Lung (tissue), 12 donors: Measurements from ENCODE around the gene ACTR5. TPM values are rescaled to one million over a fixed set of nuclear protein-coding genes. Genes with fewer than 3 reads are reported as not detected.
A peak's percentile ranks its signal among the peaks of the same experiment; 100 is the strongest.

Experiments
- ATAC-seq: fragments of 200-7000 bp; cut with Tn5 transposase; one replicate; pipeline ENCODE4 v1.9.1; 2020; ENCODE audit warnings: moderate number of reproducible peaks; ENCODE audit not compliant: insufficient read depth, low FRiP score
- DNase-seq, 3 donors: peaks; one replicate each; pipeline ENCODE4 v3.0.0-alpha.2; 2013 to 2017
- H3K27ac ChIP-seq, 2 donors: one replicate each; pipeline ENCODE4 v1.5.1; 2013; ENCODE audit warnings: mild to moderate bottlenecking in 2 of 2, moderate library complexity in 2 of 2, control low read depth in 1 of 2, inconsistent platforms in 1 of 2, low read depth in 1 of 2, low read length in 1 of 2
- H3K27me3 ChIP-seq, 3 donors: one replicate each; pipeline ENCODE4 v1.5.1; 2013; ENCODE audit warnings: low read length in 2 of 3; ENCODE audit not compliant: control insufficient read depth in 3 of 3, insufficient read depth in 3 of 3
- H3K36me3 ChIP-seq, 4 donors: one replicate each; pipeline ENCODE4 v1.5.1; 2013; ENCODE audit warnings: low read length in 4 of 4, mild to moderate bottlenecking in 1 of 4, moderate library complexity in 1 of 4; ENCODE audit not compliant: control insufficient read depth in 4 of 4, insufficient read depth in 4 of 4
- H3K4me1 ChIP-seq, 5 donors: one replicate each; pipeline ENCODE4 v1.5.1; 2013; ENCODE audit warnings: low read length in 5 of 5, mild to moderate bottlenecking in 2 of 5, moderate library complexity in 1 of 5; ENCODE audit not compliant: control insufficient read depth in 5 of 5, insufficient read depth in 5 of 5
- H3K4me3 ChIP-seq: one replicate; pipeline ENCODE4 v1.5.1; 2013; ENCODE audit warnings: mild to moderate bottlenecking, control low read depth, moderate library complexity
- H3K9ac ChIP-seq, 2 donors: one replicate each; pipeline ENCODE4 v1.5.1; 2013; ENCODE audit warnings: low read length in 2 of 2, control low read depth in 1 of 2; ENCODE audit not compliant: insufficient read depth in 1 of 2
- H3K9me3 ChIP-seq, 4 donors: one replicate each; pipeline ENCODE4 v1.5.1; 2013; ENCODE audit warnings: low read length in 3 of 4, mild to moderate bottlenecking in 1 of 4, moderate library complexity in 1 of 4; ENCODE audit not compliant: control insufficient read depth in 4 of 4, insufficient read depth in 3 of 4
- WGBS, 2 donors: extraction: QIAGEN DNeasy Blood & Tissue Kit; methylation state at CpG; one replicate each; pipeline ENCODE4 v1.1.7; 2013; 5-methylcytosine and 5-hydroxymethylcytosine counted together
- polyA plus RNA-seq, 2 donors: library from polyadenylated mRNA; stranded (reverse); fragments of 200-250 nt; gene quantifications; one replicate each; pipeline ENCODE4 v1.2.1, GENCODE V29; 2013
- total RNA-seq, 2 donors: library from RNA; depleted of rRNA in 1 of 2; stranded (reverse); fragments of >200 nt in 1 of 2; gene quantifications; one replicate each; pipeline ENCODE4 v1.2.1, GENCODE V29; 2014 to 2021
- TF ChIP-seq, protein P1 (sequence below): IDR thresholded peaks from 2 replicates; pipeline ENCODE4 v1.5.1; 2012; ENCODE audit warnings: mild to moderate bottlenecking; ENCODE audit errors: control extremely low read depth, extremely low read depth
- donor health status: control.
- donor health status: control.
- donor health status: Bipolar disorder and iron deficiency.
- donor health status: healthy.
- donor health status: DM: yes; HTN: yes; CAD: no.

Gene ACTR5
- total and polyA plus RNA-seq, 4 donors: 5.3 to 9.5 (median 6.4) TPM

GRCh38 chr20:38799203-38799602, 50.9 kb downstream of the ACTR5 start:
- H3K9me3 ChIP-seq: peaks cover 0 to 2% (median 0%) of the 10 kb centered on the region in 4 donors
- 21 to 28% methylated on average over 4 of the region's 4 CpGs for WGBS, 2 donors
- H3K9ac ChIP-seq: no peak overlapping the region
- no peaks in the 10 kb centered on the region for H3K27me3 ChIP-seq
- peak in 1 of 3 donors; percentile 40 for DNase-seq
- no peak overlapping the region for H3K4me3 ChIP-seq
- no peak for ATAC-seq
- peak overlapping the region; percentile 17 to 40 for H3K27ac ChIP-seq
- peaks cover 0 to 4% (median 0%) of the 10 kb centered on the region in 5 donors for H3K4me1 ChIP-seq
- TF ChIP-seq, protein P1, sequence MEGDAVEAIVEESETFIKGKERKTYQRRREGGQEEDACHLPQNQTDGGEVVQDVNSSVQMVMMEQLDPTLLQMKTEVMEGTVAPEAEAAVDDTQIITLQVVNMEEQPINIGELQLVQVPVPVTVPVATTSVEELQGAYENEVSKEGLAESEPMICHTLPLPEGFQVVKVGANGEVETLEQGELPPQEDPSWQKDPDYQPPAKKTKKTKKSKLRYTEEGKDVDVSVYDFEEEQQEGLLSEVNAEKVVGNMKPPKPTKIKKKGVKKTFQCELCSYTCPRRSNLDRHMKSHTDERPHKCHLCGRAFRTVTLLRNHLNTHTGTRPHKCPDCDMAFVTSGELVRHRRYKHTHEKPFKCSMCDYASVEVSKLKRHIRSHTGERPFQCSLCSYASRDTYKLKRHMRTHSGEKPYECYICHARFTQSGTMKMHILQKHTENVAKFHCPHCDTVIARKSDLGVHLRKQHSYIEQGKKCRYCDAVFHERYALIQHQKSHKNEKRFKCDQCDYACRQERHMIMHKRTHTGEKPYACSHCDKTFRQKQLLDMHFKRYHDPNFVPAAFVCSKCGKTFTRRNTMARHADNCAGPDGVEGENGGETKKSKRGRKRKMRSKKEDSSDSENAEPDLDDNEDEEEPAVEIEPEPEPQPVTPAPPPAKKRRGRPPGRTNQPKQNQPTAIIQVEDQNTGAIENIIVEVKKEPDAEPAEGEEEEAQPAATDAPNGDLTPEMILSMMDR: no peak
- H3K36me3 ChIP-seq: no peaks in the 10 kb centered on the region

GRCh38 chr20:38800882-38801281, 52.6 kb downstream of the ACTR5 start:
- Histone ChIP-seq H3K36me3 (no peaks in the 10 kb centered on the region), H3K9me3 (peaks cover 0 to 2% (median 0%) of the 10 kb centered on the region in 4 donors), H3K4me3 (no peak overlapping the region), H3K4me1 (peaks cover 0 to 9% (median 0%) of the 10 kb centered on the region in 5 donors), H3K9ac (no peak overlapping the region), H3K27me3 (peaks cover 0 to 3% (median 0%) of the 10 kb centered on the region in 3 donors), H3K27ac (no peak overlapping the region)
- TF ChIP-seq, protein P1: no peak
- WGBS, 2 donors: 94 to 95% methylated on average over 3 of the region's 3 CpGs
- DNase-seq: no peak
- ATAC-seq: no peak

DNA sequence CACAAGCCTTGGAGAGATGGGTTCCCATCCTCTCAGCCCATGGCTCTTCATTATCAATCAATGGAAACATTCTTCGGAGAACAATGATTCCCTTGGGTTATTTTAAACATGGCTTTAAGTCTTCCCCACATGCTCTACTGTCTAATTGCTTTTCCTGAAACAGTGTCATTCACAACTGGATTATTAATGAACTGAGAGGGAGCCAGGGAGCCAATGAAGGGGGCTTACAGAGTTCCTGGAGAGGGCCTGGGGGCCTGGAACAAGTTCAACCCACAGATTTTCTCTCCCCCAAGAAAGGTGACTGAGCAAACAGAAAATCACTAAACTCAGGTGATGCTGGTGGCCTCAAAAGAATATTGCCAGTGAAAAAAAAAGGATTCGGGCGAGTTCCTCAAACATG, 56.0 kb downstream of the ACTR5 start:
- H3K27ac ChIP-seq: peak overlapping the region; percentile 44 to 64
- H3K27me3 ChIP-seq: peaks cover 0 to 26% (median 18%) of the 10 kb centered on the region in 3 donors
- TF ChIP-seq, protein P1: no peak
- H3K4me1 ChIP-seq: peaks cover 0 to 22% (median 0%) of the 10 kb centered on the region in 5 donors
- 79 to 82% methylated on average over 3 of the region's 3 CpGs for WGBS, 2 donors
- no peak overlapping the region for H3K9ac ChIP-seq
- ATAC-seq: no peak
- no peak for DNase-seq
- H3K36me3 ChIP-seq: no peaks in the 10 kb centered on the region
- peaks cover 0 to 2% (median 0%) of the 10 kb centered on the region in 4 donors for H3K9me3 ChIP-seq
- no peak overlapping the region for H3K4me3 ChIP-seq
